K562 (cell line): ENCODE measurements around the gene H3-3A. TPM values are rescaled to one million over a fixed set of nuclear protein-coding genes. Genes with fewer than 3 reads are reported as not detected.

ENCODE experiments used
- COPS2 ChIP-seq: fragments of 450-650 bp; conservative IDR thresholded peaks from 2 replicates; pipeline ENCODE4 v1.6.1; 2016; ENCODE audit warnings: mild to moderate bottlenecking, moderate library complexity
- CREB1 ChIP-seq, 2 experiments: sonication (generic) in 1 of 2; formaldehyde crosslinking in 1 of 2; IDR thresholded peaks; 2 replicates each; pipeline versions ENCODE4 v1.6.1 to v1.8.0; 2012 to 2022; ENCODE audit warnings: inconsistent platforms in 1 of 2, mild to moderate bottlenecking in 1 of 2, missing genetic modification reagents in 1 of 2, moderate library complexity in 1 of 2
- FOXM1 ChIP-seq, 2 experiments: fragments of 450-650 bp in 1 of 2; sonication (generic) in 1 of 2; formaldehyde crosslinking in 1 of 2; IDR thresholded peaks; 2 replicates each; pipeline versions ENCODE4 v1.6.1 to v1.9.0; 2017 to 2022; ENCODE audit warnings: low read depth in 2 of 2, mild to moderate bottlenecking in 2 of 2, missing genetic modification reagents in 1 of 2, moderate library complexity in 1 of 2
- HCFC1 ChIP-seq: IDR thresholded peaks from 2 replicates; pipeline ENCODE4 v1.6.1; 2012; ENCODE audit warnings: low read depth, low read length, improper control_type of control experiment
- ILF3 ChIP-seq: fragments of 450-650 bp; IDR thresholded peaks from 2 replicates; pipeline ENCODE4 v1.6.1; 2018; ENCODE audit warnings: antibody characterized with exemption, mild to moderate bottlenecking, moderate library complexity, borderline replicate concordance
- KDM5B ChIP-seq: fragments of 200-600 bp; sonication (generic); IDR thresholded peaks from 2 replicates; pipeline ENCODE4 v1.6.1; 2012; ENCODE audit warnings: low read depth, mild to moderate bottlenecking, moderate library complexity, low read length, control low read depth, inconsistent platforms; ENCODE audit not compliant: insufficient replicate concordance
- MYBL2 ChIP-seq, 2 experiments: fragments of 450-650 bp in 1 of 2; sonication (generic) in 1 of 2; formaldehyde crosslinking in 1 of 2; IDR thresholded peaks; 2 replicates each; pipeline versions ENCODE4 v1.6.1 to v1.8.1; 2017 to 2022; ENCODE audit warnings: borderline replicate concordance in 1 of 2, inconsistent platforms in 1 of 2, low read depth in 1 of 2, mild to moderate bottlenecking in 1 of 2, missing genetic modification reagents in 1 of 2, moderate library complexity in 1 of 2
- PRPF4 ChIP-seq: fragments of 200-400 bp; formaldehyde crosslinking; IDR thresholded peaks from one replicate; pipeline ENCODE4 v1.6.1; 2017; ENCODE audit warnings: low read length, low read depth, mild to moderate bottlenecking; ENCODE audit not compliant: insufficient read depth, poor library complexity, severe bottlenecking
- RBFOX2 ChIP-seq: fragments of 200-400 bp; formaldehyde crosslinking; IDR thresholded peaks from 2 replicates; pipeline ENCODE4 v1.6.1; 2017; ENCODE audit warnings: low read depth, mild to moderate bottlenecking, low read length, moderate library complexity
- RNF2 ChIP-seq: sonication (generic); IDR thresholded peaks from 2 replicates; pipeline ENCODE4 v1.6.1; 2016
- SMARCE1 ChIP-seq: fragments of 450-650 bp; IDR thresholded peaks from 2 replicates; pipeline ENCODE4 v1.7.1; 2016; ENCODE audit warnings: mild to moderate bottlenecking
- SRSF9 ChIP-seq: fragments of 200-400 bp; formaldehyde crosslinking; IDR thresholded peaks from 2 replicates; pipeline ENCODE4 v1.6.1; 2017; ENCODE audit warnings: low read depth, low read length, borderline replicate concordance
- TSC22D4 ChIP-seq: fragments of 450-650 bp; IDR thresholded peaks from 2 replicates; pipeline ENCODE4 v1.6.1; 2016; ENCODE audit warnings: missing genetic modification characterization, missing biosample characterization, control low read depth
- XRCC4 ChIP-seq: IDR thresholded peaks from one replicate; pipeline ENCODE4 v1.6.1; 2011; ENCODE audit not compliant: insufficient read depth, insufficient read length; ENCODE audit errors: extremely low read depth
- ZNF79 ChIP-seq: fragments of 250-450 bp; sonication (Bioruptor Pico); IDR thresholded peaks from 2 replicates; pipeline ENCODE4 v1.4.0; 2020; ENCODE audit warnings: low read depth, mild to moderate bottlenecking, moderate library complexity
- ZSCAN29 ChIP-seq: fragments of 450-650 bp; IDR thresholded peaks from 2 replicates; pipeline ENCODE4 v1.6.1; 2017
- polyA plus RNA-seq, 8 experiments: library from polyadenylated mRNA; depleted of rRNA in 4 of 8; stranded (reverse) in 5 of 8; unstranded in 3 of 8; fragments of >200 nt; fragmentation: Nextera tagmentation in 2 of 8; fragmentation: Illumina TruSeq in 1 of 8; extraction: Ambion mirVana in 2 of 8; extraction: Trizol in 1 of 8; gene quantifications; 2 replicates each; pipeline versions ENCODE4 v1.2.1 to v1.2.3, GENCODE V29; 2011 to 2014; ENCODE audit warnings: inconsistent platforms in 1 of 8, missing spikeins in 1 of 8
- total RNA-seq, 7 experiments: library from RNA; depleted of rRNA in 6 of 7; stranded (reverse); fragments of >200 nt in 6 of 7; fragmentation: Illumina TruSeq in 2 of 7; extraction: Trizol in 2 of 7; gene quantifications; 2 replicates each; pipeline versions ENCODE4 v1.2.1 to v1.2.3, GENCODE V29; 2011 to 2021; ENCODE audit warnings: low replicate concordance in 1 of 7
- TF ChIP-seq, protein P1 (sequence below): sonication (generic); formaldehyde crosslinking; IDR thresholded peaks from 2 replicates; pipeline ENCODE4 v1.8.0; 2022; ENCODE audit warnings: mild to moderate bottlenecking, missing genetic modification reagents, borderline replicate concordance

The H3-3A gene
- total and polyA plus RNA-seq, 9 of the 15 experiments (the other 6 are each of a cell fraction or from before 2014, with no cell fraction given), result 426 to 1,083 (median 591) TPM

DNA sequence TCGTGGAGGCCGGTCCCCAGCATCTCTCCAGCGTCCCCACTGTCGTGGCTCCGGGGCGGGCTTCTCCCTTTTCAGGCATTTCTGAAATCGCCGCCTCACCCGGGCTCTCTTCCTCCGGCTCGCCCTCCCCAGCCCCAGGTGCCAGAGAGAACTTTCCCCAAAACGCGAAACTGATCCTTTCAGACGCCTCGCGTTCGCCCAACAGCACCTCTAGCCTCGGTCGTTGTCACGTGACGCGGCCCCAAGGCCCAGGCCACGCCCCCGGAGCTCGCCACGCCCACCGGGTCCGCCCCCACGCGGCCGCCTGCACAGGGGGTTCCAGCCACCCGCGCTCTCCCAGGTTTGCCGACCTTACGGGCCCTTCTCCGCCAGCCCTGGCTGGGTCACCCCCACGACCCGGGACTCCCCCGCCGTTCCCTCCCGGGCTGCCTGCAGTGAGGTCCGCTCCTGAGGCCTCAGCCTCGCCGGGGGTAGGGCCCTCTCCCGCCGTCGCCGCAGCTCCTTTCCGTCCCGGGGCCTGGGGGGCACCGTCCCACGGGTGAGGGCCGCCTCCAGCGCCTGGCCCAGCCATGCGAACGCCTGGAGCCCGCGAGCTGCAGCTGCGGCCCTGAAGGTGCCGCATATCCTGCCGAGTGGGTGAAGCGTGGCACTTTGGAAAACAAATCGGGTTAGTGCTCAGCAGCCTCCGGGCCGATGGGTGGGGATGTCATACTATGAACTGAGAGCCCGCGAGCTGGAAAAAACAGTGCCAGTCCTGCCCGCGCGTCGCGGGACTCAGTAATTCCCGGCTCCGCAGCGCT lies 21.0 kb downstream of the H3-3A start (continued):
- TF ChIP-seq RBFOX2 (peak; percentile 89), ZSCAN29 (no peak), ZNF79 (CRISPR knock-in tag) (no peak), FOXM1 (IDR thresholded peaks at IDR 0.05; ENCODE audit: low read depth) (no peak), FOXM1 (CRISPR knock-in tag; IDR thresholded peaks at IDR 0.05; ENCODE audit: low read depth) (no peak), COPS2 (no peak), SRSF9 (no peak), ILF3 (no peak), SMARCE1 (no peak), TSC22D4 (tag) (no peak), HCFC1 (no peak), CREB1 (IDR thresholded peaks at IDR 0.05) (no peak; the same call in none of the 2 replicates), CREB1 (CRISPR knock-in tag; IDR thresholded peaks at IDR 0.05) (no peak; the same call in 1 of the 2 replicates), PRPF4 (no peak), RNF2 (0 out of 2 replicates have a peak, but pooled peaks have one; percentile 46), XRCC4 (no peak), MYBL2 (IDR thresholded peaks at IDR 0.05; ENCODE audit: low read depth) (no peak), MYBL2 (CRISPR knock-in tag; IDR thresholded peaks at IDR 0.05; ENCODE audit: borderline replicate concordance) (no peak), KDM5B (no peak)
- TF ChIP-seq, protein P1, sequence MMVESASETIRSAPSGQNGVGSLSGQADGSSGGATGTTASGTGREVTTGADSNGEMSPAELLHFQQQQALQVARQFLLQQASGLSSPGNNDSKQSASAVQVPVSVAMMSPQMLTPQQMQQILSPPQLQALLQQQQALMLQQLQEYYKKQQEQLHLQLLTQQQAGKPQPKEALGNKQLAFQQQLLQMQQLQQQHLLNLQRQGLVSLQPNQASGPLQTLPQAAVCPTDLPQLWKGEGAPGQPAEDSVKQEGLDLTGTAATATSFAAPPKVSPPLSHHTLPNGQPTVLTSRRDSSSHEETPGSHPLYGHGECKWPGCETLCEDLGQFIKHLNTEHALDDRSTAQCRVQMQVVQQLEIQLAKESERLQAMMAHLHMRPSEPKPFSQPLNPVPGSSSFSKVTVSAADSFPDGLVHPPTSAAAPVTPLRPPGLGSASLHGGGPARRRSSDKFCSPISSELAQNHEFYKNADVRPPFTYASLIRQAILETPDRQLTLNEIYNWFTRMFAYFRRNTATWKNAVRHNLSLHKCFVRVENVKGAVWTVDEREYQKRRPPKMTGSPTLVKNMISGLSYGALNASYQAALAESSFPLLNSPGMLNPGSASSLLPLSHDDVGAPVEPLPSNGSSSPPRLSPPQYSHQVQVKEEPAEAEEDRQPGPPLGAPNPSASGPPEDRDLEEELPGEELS (CRISPR knock-in tag), result no peak
